Astrocyte (in vitro differentiated cells and primary cell): ENCODE data around the gene THAP5.

ENCODE experiments used
- CTCF ChIP-seq: IDR thresholded peaks from 2 replicates; pipeline ENCODE4 v1.5.1; 2011; ENCODE audit warnings: low read depth, mild to moderate bottlenecking, inconsistent platforms, low read length, moderate library complexity; ENCODE audit not compliant: insufficient read depth
- EZH2 ChIP-seq: IDR thresholded peaks from 2 replicates; pipeline ENCODE4 v1.6.1; 2012; ENCODE audit warnings: mild to moderate bottlenecking, low read length, inconsistent platforms; ENCODE audit not compliant: insufficient read depth

DNA sequence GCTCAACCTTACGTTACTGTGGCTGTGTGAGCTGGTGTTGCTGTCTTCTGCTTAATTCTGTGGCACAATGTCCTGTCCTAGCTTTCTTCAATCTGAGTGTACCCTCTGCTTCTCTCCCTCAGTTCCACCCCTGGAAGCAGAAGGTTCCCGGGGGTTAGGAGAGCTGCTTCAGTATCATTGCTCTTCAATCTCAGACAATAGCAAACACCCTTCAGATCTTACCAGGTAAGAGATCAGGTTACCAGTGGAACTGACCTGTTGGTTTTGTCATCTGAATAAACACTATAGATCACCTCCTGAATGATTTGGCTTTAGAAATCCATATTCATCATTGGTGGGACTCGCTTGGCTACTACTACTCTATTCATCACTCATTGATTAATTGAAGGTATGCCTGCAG, 48.5 kb upstream of the THAP5 start:
- no peak for TF ChIP-seq CTCF
- no peak for TF ChIP-seq EZH2
